ENCODE results near the gene TMEM135.
"Not testable (repeated sequence)": the region's sequence is repeated elsewhere in the genome, so short reads cannot be mapped to it uniquely, and the experiment has no call there.

- TF ChIP-seq EZH2phosphoT487 (IDR thresholded peaks at IDR 0.05; ENCODE audit: insufficient read depth, low read depth); EZH2 (IDR thresholded peaks at IDR 0.05; ENCODE audit: insufficient read depth, poor library complexity, severe bottlenecking): not testable (repeated sequence)
These were observed 131.3 kb downstream of the TMEM135 start for GRCh38 chr11:87169076-87169475.
